ENCODE results near the gene DST. TPM values are rescaled to one million over a fixed set of nuclear protein-coding genes. Genes with fewer than 3 reads are reported as not detected.

The DST gene
- total RNA-seq, 1 experiment from 2014 or later = 91.9 TPM

DNA sequence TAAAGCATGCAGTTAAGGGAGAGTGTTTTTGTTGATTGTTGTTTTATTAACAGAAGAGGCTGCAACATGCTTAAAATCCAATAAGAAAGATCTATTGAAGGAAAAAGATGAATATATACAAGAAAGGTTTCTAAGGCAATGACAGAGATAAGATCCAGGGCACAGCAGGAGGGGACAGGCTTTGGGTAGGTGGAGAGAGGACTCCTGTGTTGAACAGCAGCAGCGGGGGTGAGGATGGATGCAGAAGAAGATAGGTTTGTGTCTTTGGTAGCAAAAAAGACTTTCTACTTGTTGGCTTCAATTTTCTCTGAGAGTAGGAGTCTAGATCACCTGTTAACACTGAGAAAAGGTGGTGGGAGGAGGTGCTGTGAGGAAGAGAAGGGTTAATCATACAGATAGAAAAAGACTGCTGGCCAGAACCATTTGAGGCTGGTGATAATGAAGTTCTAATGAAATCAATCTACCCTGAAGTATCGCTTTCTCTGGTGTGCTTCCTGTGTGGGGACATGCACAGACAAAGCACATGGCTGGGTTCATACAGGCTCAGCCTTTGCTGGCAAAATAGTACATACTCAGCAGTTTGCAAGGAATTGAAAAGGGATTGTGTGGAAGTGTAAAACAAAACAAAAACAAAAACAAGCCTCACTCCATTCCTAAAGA lies 17.2 kb upstream of the DST start:
- Mint-ChIP-seq H3K4me1 (peaks cover 23 to 37% of the 10 kb centered on the region in 2 experiments), H3K36me3 (ENCODE audit: insufficient read depth in 1 of 3, low read depth in 3 of 3) (no peaks in the 10 kb centered on the region), H3K4me3 (no peak overlapping the region), H3K9me3 (no peaks in the 10 kb centered on the region), H3K27me3 (ENCODE audit: low read depth) (no peaks in the 10 kb centered on the region), H3K27ac (peak overlapping the region in 2 of 3 experiments; percentile 3 to 5; a peak in 3 of 7 replicates)
- Histone ChIP-seq H3K4me2 (ENCODE audit: insufficient read depth, insufficient read length, low read length) (no peak overlapping the region), H3T11ph (ENCODE audit: low read length) (no peak overlapping the region), H3K56ac (ENCODE audit: insufficient read length, low read depth, low read length) (no peak overlapping the region), H2BK20ac (ENCODE audit: low read depth, low read length, poor library complexity, severe bottlenecking) (no peak overlapping the region), H3K27ac (ENCODE audit: insufficient read length, low read depth, low read length) (no peak overlapping the region), H4K8ac (replicated peaks; ENCODE audit: insufficient read length, low read depth, low read length) (no peak overlapping the region), H3K79me1 (ENCODE audit: insufficient read depth, low read depth, low read length, poor library complexity, severe bottlenecking) (no peaks in the 10 kb centered on the region), H2AK5ac (ENCODE audit: insufficient read length, low read length) (no peak overlapping the region), H4K20me1 (ENCODE audit: control insufficient read depth, insufficient read depth, insufficient read length) (no peaks in the 10 kb centered on the region), H3K79me2 (ENCODE audit: insufficient read depth, low read length) (no peaks in the 10 kb centered on the region), H2BK12ac (ENCODE audit: insufficient read length, low read depth, low read length) (no peak overlapping the region), H3K18ac (ENCODE audit: insufficient read length, low read depth, low read length) (no peak overlapping the region), H2AFZ (ENCODE audit: low read length) (no peak overlapping the region), H3K4ac (ENCODE audit: low read depth, low read length) (no peak overlapping the region), H3K27me3 (ENCODE audit: insufficient read depth, low read length) (no peaks in the 10 kb centered on the region), H3K4me1 (ENCODE audit: insufficient read depth, low read length) (no peaks in the 10 kb centered on the region; the same call in 1 of the 2 replicates), H3K23me2 (ENCODE audit: insufficient read length, low read depth, low read length, poor library complexity, severe bottlenecking) (no peaks in the 10 kb centered on the region), H3K14ac (ENCODE audit: insufficient read depth, low read length) (no peak overlapping the region), H3K9me3 (ENCODE audit: control insufficient read depth, low read depth, low read length) (no peaks in the 10 kb centered on the region), H4K5ac (ENCODE audit: insufficient read length, low read depth, low read length) (no peak overlapping the region), H2BK15ac (ENCODE audit: low read depth, low read length) (no peak overlapping the region), H4K91ac (ENCODE audit: insufficient read length, low read depth, low read length) (no peak overlapping the region), H3K23ac (ENCODE audit: insufficient read length, low read depth, low read length) (no peak overlapping the region), H2BK5ac (ENCODE audit: insufficient read length, low read length) (no peak overlapping the region), H2BK120ac (ENCODE audit: low read depth, low read length, poor library complexity, severe bottlenecking) (no peak overlapping the region), H3K9ac (ENCODE audit: extremely low read depth, insufficient read length, low read length) (no peak overlapping the region)
- no CpG with 5 or more reads among the region's 2 CpGs for WGBS (ENCODE audit: extremely low coverage, insufficient read length, low lambda C conversion rate)
- DNase-seq = no peak
- TF ChIP-seq, protein P1, sequence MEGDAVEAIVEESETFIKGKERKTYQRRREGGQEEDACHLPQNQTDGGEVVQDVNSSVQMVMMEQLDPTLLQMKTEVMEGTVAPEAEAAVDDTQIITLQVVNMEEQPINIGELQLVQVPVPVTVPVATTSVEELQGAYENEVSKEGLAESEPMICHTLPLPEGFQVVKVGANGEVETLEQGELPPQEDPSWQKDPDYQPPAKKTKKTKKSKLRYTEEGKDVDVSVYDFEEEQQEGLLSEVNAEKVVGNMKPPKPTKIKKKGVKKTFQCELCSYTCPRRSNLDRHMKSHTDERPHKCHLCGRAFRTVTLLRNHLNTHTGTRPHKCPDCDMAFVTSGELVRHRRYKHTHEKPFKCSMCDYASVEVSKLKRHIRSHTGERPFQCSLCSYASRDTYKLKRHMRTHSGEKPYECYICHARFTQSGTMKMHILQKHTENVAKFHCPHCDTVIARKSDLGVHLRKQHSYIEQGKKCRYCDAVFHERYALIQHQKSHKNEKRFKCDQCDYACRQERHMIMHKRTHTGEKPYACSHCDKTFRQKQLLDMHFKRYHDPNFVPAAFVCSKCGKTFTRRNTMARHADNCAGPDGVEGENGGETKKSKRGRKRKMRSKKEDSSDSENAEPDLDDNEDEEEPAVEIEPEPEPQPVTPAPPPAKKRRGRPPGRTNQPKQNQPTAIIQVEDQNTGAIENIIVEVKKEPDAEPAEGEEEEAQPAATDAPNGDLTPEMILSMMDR (conservative IDR thresholded peaks at IDR 0.05) = no peak
